Stimulated activated CD8-positive, alpha-beta memory T cell treated with anti-CD3 and anti-CD28 coated beads, Interleukin-2, amount 100 ng/mL, for 1 hour (primary cell): ENCODE results near the gene GALNTL6.

ENCODE experiments used
- DNase-seq, 2 donors: peaks; one replicate each; pipeline ENCODE4 v3.0.0-alpha.2; 2020; ENCODE audit warnings: low read depth in 2 of 2

GALNTL6 gene

DNA sequence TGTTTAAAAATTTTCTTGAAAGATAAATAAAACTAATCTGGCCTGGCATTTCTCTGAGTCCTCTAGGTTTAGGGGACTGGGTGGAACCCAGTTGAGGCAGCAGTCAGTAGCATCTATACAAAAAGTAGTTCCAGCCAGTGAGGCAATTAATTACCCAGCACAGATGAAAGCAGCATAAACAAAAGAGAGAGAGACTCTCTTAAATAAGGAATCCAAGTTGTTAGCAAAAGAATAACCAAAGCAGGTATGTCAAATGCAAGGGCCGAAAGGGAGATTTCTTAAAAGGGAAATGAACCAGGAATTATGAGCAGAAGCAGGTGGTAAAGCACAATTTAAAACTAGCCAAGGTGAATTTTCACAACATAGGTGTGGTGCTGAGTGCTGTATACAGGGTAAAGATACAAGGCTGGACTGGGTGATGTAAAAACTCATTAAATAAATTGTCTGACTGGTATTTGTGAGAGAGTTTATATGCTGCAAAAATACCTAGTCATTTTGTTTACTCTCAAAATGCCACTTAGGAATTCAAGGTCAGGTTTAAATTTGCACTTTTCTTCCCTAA is 1260.8 kb downstream of the GALNTL6 start:
- DNase-seq: no peak

DNA sequence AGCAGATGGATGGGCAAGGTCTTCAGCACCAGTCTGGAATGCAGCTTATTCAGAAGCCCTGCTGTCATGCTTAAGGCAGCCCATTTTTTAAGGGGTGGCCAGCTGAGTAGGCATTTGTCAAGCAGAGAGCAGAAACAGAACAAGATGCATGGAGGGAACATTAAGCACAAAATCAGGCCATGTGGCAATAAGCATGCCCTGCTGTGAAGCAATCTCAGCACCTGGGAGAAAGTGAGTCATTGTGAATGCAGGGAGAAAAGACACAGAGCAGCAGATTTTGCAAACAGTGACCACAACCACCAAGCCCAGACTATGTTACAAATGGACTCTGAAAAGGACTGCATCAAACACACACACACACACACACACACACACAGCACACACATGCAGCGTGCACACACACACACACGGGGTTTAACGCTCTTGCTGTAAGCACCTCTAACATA is 1261.3 kb downstream of the GALNTL6 start:
- no peak for DNase-seq

- DNase-seq: no peak
These were observed 1263.9 kb downstream of the GALNTL6 start for GRCh38 chr4:173076903-173077634.

DNA sequence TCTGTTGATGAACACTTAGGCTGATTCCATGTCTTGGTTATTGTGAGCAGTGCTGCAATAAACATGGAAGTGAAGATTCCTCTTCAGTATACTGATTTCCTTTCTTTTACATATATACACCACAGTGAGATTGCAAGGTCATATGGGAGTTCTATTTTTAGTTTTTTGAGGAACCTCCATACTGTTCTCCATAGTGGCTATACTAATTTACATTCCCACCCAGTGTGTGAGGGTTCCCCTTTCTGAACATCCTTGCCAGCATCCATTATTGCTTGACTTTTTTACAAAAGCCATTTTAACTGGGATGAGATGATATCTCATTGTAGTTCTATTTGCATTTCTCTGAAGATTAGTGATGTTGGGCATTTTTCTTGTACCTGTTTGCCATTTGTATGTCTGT is 1274.9 kb downstream of the GALNTL6 start:
- DNase-seq: no peak
